T-helper 2 cell treated with Interferon-gamma antibody and Interleukin-4, amounts not matched to agents 5 μg/mL and 100 μg/mL, for 36 hours (primary cell): ENCODE data around the gene SPRTN.

Source experiments
- DNase-seq: peaks from one replicate; pipeline ENCODE4 v3.0.0; 2021; ENCODE audit warnings: low spot score
- H3K27ac Mint-ChIP-seq: one replicate; pipeline ENCODE4 v1.8.0; 2021; ENCODE audit warnings: mild to moderate bottlenecking, mixed read lengths
- H3K27me3 Mint-ChIP-seq: one replicate; pipeline ENCODE4 v1.8.0; 2021; ENCODE audit warnings: low read depth, mixed read lengths
- H3K36me3 Mint-ChIP-seq: one replicate; pipeline ENCODE4 v1.8.0; 2021; ENCODE audit warnings: low read depth, mixed read lengths
- H3K4me1 Mint-ChIP-seq: one replicate; pipeline ENCODE4 v1.8.0; 2021; ENCODE audit warnings: low read depth, mixed read lengths
- H3K4me3 Mint-ChIP-seq: one replicate; pipeline ENCODE4 v1.8.0; 2022; ENCODE audit warnings: mild to moderate bottlenecking, moderate library complexity, mixed read lengths
- H3K9me3 Mint-ChIP-seq: one replicate; pipeline ENCODE4 v1.8.0; 2021; ENCODE audit warnings: mixed read lengths

Gene SPRTN

DNA sequence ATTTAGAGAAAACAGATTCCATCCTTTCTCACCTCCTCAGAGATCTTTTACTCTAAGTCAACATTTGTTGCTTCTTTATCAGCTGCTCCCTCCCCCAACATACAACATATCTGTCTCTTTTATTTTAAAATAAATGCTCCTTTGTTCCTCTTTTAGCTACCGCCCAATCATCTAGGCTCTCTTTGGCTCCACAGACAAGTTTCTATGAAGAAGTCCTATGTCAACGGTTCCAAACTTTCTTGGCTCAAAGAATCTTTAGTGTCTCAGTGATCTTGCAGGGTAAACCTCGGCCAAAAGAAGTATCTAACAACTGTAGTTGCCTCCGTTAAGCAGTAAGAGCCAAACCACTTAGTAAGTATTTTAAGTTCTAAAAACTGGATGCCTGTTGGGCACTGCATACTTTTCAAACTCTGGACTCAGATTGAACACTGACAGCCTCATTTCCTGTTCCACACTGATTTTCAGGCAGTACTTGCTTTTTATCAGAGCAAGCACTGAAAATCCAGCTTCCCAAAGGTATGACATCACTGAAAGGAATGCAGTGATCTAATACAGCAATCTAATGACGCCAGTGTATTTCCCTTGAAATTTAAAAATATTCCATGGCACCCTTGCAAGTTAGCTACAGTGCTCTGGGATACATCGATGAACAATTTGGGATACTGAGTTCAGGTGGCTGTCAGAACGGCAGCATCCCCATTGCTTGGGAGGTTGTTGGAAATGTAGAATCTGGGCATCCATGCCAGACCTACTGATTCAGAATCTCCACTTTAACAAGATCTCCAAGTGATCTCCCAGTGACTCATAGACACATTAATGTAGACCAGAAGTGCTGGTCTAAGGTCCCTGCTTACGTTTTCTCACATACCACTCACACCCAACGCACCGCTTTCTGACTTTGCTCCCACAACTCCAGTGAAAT is 57.2 kb downstream of the SPRTN start:
- Mint-ChIP-seq H3K9me3 (no peaks in the 10 kb centered on the region), H3K27ac (no peak overlapping the region), H3K4me3 (no peak overlapping the region), H3K4me1 (peaks cover 23% of the 10 kb centered on the region), H3K27me3 (no peaks in the 10 kb centered on the region), H3K36me3 (peaks cover 7% of the 10 kb centered on the region)
- no peak for DNase-seq

DNA sequence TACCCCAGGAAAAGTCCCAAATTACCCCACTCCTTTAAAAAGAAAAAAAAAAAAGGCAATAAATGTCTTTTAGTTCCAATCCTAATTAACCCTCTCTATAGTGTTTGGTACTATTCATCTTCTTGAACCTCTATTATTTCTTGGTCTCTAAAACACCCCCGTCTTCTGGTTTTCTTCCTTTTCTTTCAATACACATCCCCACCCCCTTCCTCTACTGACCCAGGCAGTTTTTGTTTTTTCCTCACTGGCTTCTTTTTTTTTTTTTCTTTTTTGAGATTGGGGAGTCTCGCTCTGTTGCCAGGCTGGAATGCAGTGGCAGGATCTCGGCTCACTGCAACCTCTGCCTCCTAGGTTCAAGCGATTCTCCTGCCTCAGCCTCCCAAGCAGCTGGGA is 57.9 kb downstream of the SPRTN start:
- H3K27me3 Mint-ChIP-seq = no peaks in the 10 kb centered on the region
- H3K9me3 Mint-ChIP-seq = no peaks in the 10 kb centered on the region
- peaks cover 5% of the 10 kb centered on the region for H3K36me3 Mint-ChIP-seq
- no peak for DNase-seq
- H3K4me3 Mint-ChIP-seq = no peak overlapping the region
- no peak overlapping the region for H3K27ac Mint-ChIP-seq
- peaks cover 17% of the 10 kb centered on the region for H3K4me1 Mint-ChIP-seq

DNA sequence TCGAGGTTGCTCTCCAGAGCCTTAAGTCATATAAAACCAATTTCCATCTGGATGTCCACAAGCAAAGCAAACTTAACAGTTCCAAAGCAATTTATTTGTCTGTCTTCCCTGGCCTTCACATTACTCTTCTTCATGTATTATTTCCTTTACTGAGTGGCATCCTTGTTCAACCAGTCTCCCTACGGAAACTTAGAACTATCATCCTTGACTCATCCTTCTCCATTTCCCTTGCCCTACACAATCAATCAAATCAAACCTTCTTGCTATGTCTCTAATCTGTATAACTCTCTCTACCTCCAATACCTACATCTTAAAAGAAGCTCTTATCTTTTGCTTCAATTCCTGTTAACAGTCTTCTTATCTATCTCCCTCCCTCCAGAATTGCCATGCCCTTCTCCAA is 58.5 kb downstream of the SPRTN start:
- no peak for DNase-seq
- Mint-ChIP-seq H3K36me3 (peaks cover 7% of the 10 kb centered on the region), H3K9me3 (no peaks in the 10 kb centered on the region), H3K4me3 (no peak overlapping the region), H3K27ac (no peak overlapping the region), H3K27me3 (no peaks in the 10 kb centered on the region), H3K4me1 (peaks cover 14% of the 10 kb centered on the region)

DNA sequence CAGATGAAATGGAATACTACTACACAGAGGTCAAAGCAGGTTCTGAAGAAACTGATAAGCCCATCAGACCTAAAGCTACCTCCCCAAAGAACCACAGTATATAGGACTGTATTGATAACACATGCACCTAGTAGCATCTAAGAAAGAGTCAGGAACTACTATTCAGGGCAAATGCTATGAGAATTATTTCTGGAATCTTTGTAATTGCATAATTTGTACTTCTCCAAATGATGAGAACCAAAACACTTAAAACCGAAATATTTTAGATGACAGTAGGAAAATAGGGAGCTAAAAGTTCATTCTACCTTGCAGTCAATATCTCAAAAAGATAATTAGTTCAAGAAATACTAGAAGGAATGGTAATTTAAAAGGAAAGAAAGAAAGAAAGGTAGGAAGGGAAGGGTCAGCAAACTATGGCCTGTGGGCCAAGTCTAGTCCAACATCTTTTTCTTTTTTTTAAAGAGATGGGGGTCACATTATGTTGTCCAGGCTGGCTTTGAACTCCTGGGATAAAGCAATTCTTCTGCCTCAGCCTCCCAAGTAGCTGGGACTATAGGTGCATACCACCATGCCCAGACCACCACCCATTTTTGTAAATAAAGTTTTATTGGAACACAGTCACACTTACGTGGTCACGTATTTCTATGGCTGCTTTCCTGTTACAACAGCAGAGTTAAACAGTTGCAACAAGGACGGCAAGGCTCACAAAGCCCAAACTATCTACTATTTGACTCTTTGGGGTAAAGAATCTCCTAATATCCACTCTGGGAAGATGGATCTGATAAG is 60.0 kb downstream of the SPRTN start:
- no peak overlapping the region for H3K27ac Mint-ChIP-seq
- peaks cover 12% of the 10 kb centered on the region for H3K36me3 Mint-ChIP-seq
- no peaks in the 10 kb centered on the region for H3K27me3 Mint-ChIP-seq
- H3K9me3 Mint-ChIP-seq = no peaks in the 10 kb centered on the region
- H3K4me1 Mint-ChIP-seq = peaks cover 15% of the 10 kb centered on the region
- H3K4me3 Mint-ChIP-seq = no peak overlapping the region
- no peak for DNase-seq

DNA sequence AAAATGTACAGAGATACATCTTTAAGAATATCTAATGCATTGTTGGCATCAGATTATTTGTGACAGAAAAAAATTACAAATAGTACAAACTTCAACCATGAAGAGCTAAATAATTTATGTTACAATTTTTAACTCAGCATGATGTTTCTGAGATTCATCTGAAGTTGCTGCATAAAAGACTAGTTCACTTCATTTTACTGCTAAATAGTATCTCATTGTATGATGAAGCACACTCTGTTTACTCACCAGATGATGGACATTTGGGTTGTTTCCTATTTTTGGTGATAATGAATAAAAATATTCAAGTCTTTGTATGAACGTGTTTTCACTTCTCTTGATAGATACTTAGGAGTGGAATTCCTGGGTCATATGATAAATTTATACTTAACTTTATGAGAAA is 63.4 kb downstream of the SPRTN start:
- Mint-ChIP-seq H3K4me3 (no peak overlapping the region), H3K4me1 (peaks cover 15% of the 10 kb centered on the region), H3K9me3 (no peaks in the 10 kb centered on the region), H3K27me3 (no peaks in the 10 kb centered on the region), H3K36me3 (peaks cover 20% of the 10 kb centered on the region), H3K27ac (no peak overlapping the region)
- no peak for DNase-seq

DNA sequence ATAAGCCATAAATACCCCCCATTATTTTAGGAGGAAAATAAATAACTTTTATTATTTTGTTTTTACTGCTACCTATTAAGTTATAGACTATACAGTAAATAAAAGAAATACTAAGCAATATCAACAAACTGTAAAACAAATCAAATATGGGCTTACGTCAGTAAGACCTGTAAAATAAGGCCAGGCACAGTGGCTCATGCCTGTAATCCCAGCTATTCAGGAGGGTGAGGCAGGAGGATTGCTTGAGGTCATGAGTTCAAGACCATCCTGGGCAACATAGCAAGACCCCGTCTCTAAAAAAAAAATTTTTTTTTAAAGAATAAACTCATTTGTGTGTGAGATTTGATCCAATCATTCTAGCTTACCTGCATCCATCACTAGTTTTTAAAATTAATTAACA is 66.2 kb downstream of the SPRTN start:
- Mint-ChIP-seq H3K9me3 (no peaks in the 10 kb centered on the region), H3K27ac (no peak overlapping the region), H3K27me3 (no peaks in the 10 kb centered on the region), H3K4me1 (peaks cover 13% of the 10 kb centered on the region), H3K4me3 (no peak overlapping the region), H3K36me3 (peaks cover 20% of the 10 kb centered on the region)
- no peak for DNase-seq
